PC-9 (cell line): ENCODE measurements around the gene NOXA1. TPM values are rescaled to one million over a fixed set of nuclear protein-coding genes. Genes with fewer than 3 reads are reported as not detected.
"Not testable (repeated sequence)": the region's sequence is repeated elsewhere in the genome, so short reads cannot be mapped to it uniquely, and the experiment has no call there.

Experiments used
- BruUV-seq: library from RNA; stranded (reverse); fragments of 400-500 nt; replicated peaks from 2 replicates; lab custom pipeline; 2021; lab: Mats Ljungman, UMichigan
- CTCF ChIA-PET: fragments of 300-600 bp; sonication (Branson Sonifier 250); formaldehyde crosslinking; loops from one replicate; lab custom pipeline; 2022; ENCODE audit warnings: antibody characterized with exemption; lab: Charles Lee
- POLR2A ChIA-PET: fragments of 300-600 bp; sonication (Branson Sonifier 250); formaldehyde crosslinking; loops from one replicate; lab custom pipeline; 2022; ENCODE audit warnings: antibody characterized with exemption; ENCODE audit not compliant: unreplicated experiment; lab: Charles Lee
- DNase-seq, 2 experiments: peaks; one replicate each; pipeline versions ENCODE4 v3.0.0 to v3.0.0-alpha.2; 2015 to 2022; ENCODE audit warnings: mixed read lengths in 1 of 2
- H2AFZ ChIP-seq: fragments of 200-600 bp; sonication (generic); 2 replicates; pipeline ENCODE4 v1.8.1; 2017; ENCODE audit warnings: antibody characterized with exemption
- H3F3A ChIP-seq: fragments of 200-600 bp; sonication (generic); 2 replicates; pipeline ENCODE4 v1.8.1; 2017; ENCODE audit warnings: antibody characterized with exemption, mild to moderate bottlenecking, low read depth; ENCODE audit not compliant: insufficient read depth
- H3K27ac ChIP-seq: fragments of 200-600 bp; sonication (generic); 2 replicates; pipeline ENCODE4 v1.6.1; 2016; ENCODE audit warnings: mixed run types
- H3K27me3 ChIP-seq: fragments of 200-600 bp; sonication (generic); 2 replicates; pipeline ENCODE4 v1.6.1; 2016; ENCODE audit warnings: low read depth, mixed run types; ENCODE audit not compliant: insufficient read depth
- H3K36me3 ChIP-seq: fragments of 200-600 bp; sonication (generic); 2 replicates; pipeline ENCODE4 v1.6.1; 2016; ENCODE audit warnings: low read depth, mixed run types
- H3K4me1 ChIP-seq: fragments of 200-600 bp; sonication (generic); replicated peaks from 2 replicates; pipeline ENCODE4 v1.6.1; 2016; ENCODE audit warnings: mixed run types; ENCODE audit not compliant: insufficient read depth
- H3K4me2 ChIP-seq: fragments of 200-600 bp; sonication (generic); 2 replicates; pipeline ENCODE4 v1.6.1; 2017; ENCODE audit warnings: mixed run types
- H3K4me3 ChIP-seq: fragments of 200-600 bp; sonication (generic); 2 replicates; pipeline ENCODE4 v1.6.1; 2016; ENCODE audit warnings: mixed run types
- H3K79me2 ChIP-seq: fragments of 200-600 bp; sonication (generic); 2 replicates; pipeline ENCODE4 v1.6.1; 2017; ENCODE audit warnings: low read depth, mixed run types
- H3K9me2 ChIP-seq: fragments of 200-600 bp; sonication (generic); 2 replicates; pipeline ENCODE4 v1.8.1; 2017; ENCODE audit warnings: mild to moderate bottlenecking; ENCODE audit not compliant: insufficient read depth
- H3K9me3 ChIP-seq: fragments of 200-600 bp; sonication (generic); 2 replicates; pipeline ENCODE4 v1.8.1; 2016; ENCODE audit warnings: low read depth; ENCODE audit not compliant: insufficient read depth
- H4K20me1 ChIP-seq: fragments of 200-600 bp; sonication (generic); 2 replicates; pipeline ENCODE4 v1.8.1; 2017; ENCODE audit not compliant: insufficient read depth
- EZH2 ChIP-seq: fragments of 200-600 bp; sonication (generic); IDR thresholded peaks from 2 replicates; pipeline ENCODE4 v1.8.0; 2017; ENCODE audit warnings: antibody characterized with exemption, low read depth
- intact Hi-C: fragments of 100-400 bp; cut with micrococcal nuclease; formaldehyde crosslinking; loops from one replicate; pipeline ENCODE4 v1.10.0; 2022; ENCODE audit not compliant: unreplicated experiment
- total RNA-seq: library from RNA; stranded (reverse); gene quantifications from 2 replicates; pipeline ENCODE4 v1.2.3, GENCODE V29; 2021
- TF ChIP-seq, protein P1 (sequence below): fragments of 200-600 bp; sonication (generic); conservative IDR thresholded peaks from 2 replicates; pipeline ENCODE4 v1.6.1; 2017; ENCODE audit warnings: mixed run types, antibody characterized with exemption, mild to moderate bottlenecking, moderate library complexity

The NOXA1 gene
- total RNA-seq, 1 experiment from 2014 or later, result 10.5 TPM

DNA sequence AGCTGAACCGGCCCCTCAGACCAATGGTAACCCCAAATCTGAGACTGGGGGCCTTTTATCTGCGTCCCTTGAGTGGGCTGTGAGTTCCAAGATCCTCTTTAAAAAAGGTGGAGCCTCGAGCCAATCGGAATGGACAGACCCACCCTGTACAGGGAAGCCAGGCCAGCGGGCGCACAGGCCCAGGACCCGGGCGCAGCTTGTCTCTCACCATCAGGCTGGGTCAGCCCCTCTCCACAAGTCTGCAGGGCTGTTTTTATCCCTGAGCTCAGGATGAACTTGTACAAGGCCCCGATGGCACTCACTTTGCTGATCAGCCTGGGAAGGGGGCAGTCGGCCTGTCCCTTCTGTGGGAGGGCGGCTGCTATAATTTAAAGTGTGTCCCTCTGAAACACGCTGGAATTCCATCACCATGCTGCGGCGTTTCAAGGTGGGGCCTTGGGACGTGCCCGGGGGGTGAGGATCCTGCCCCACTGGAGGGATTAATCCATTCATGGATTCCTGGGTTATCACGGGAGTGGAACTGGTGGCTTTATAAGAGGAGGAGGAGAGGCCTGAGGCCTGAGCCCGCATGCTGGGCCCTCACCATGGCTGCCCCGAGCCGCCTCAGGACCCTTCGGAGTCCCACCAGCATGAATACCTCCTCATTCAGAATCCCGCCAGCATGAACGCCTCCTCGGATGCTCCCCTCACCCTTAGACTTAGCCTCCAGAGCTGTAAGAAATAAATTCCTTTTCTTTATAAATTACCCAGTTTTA is 14.4 kb upstream of the NOXA1 start:
- no peak for DNase-seq
- ChIA-PET CTCF (no interaction called here), POLR2A (interaction anchor here (0.6 kb wide), 1 partner anchor 11 kb away, joined by 7 read pairs; no protein-coding TSS in a partner anchor)
- Histone ChIP-seq H2AFZ (no peak overlapping the region), H4K20me1 (no peaks in the 10 kb centered on the region), H3K4me3 (no peak overlapping the region), H3F3A (peaks cover 15% of the 10 kb centered on the region; the same call in 1 of the 2 replicates), H3K9me3 (no peaks in the 10 kb centered on the region), H3K4me1 (peaks cover 26% of the 10 kb centered on the region), H3K27ac (no peak overlapping the region), H3K36me3 (no peaks in the 10 kb centered on the region), H3K79me2 (0 out of 2 replicates have a peak, but pooled peaks cover 5% of the 10 kb centered on the region), H3K4me2 (no peak overlapping the region), H3K9me2 (no peaks in the 10 kb centered on the region), H3K27me3 (no peaks in the 10 kb centered on the region)
- TF ChIP-seq, protein P1, sequence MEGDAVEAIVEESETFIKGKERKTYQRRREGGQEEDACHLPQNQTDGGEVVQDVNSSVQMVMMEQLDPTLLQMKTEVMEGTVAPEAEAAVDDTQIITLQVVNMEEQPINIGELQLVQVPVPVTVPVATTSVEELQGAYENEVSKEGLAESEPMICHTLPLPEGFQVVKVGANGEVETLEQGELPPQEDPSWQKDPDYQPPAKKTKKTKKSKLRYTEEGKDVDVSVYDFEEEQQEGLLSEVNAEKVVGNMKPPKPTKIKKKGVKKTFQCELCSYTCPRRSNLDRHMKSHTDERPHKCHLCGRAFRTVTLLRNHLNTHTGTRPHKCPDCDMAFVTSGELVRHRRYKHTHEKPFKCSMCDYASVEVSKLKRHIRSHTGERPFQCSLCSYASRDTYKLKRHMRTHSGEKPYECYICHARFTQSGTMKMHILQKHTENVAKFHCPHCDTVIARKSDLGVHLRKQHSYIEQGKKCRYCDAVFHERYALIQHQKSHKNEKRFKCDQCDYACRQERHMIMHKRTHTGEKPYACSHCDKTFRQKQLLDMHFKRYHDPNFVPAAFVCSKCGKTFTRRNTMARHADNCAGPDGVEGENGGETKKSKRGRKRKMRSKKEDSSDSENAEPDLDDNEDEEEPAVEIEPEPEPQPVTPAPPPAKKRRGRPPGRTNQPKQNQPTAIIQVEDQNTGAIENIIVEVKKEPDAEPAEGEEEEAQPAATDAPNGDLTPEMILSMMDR, result no peak
- no peak for TF ChIP-seq EZH2
- BruUV-seq, result no TSS peak
- intact Hi-C loops, result no loop called here

DNA sequence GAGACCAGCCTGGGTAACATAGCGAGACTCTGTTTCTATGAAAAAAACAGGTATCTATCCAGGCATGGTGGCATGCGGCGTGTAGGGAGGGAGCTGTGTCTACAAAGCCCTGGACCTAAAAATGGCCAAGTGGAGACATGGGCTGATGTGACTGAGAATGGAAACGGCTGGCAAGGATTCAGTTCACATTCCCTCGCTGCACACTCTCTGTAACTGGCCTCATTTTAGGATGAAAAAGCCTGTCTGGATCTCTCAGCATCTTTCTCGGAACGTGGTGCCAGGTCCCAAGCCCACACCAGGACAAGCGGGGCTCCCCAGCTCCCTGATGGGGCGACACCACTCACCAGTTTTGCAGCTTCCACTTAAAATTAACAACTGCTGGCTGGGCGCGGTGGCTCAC is 13.7 kb upstream of the NOXA1 start:
- ChIA-PET CTCF (interaction anchor here (0.6 kb wide), 2 partner anchors 13 to 149 kb away, joined by 3 read pairs; partner anchors contain the start of gene EXD3), POLR2A (no interaction called here)
- H3K27ac ChIP-seq, result no peak overlapping the region
- H3K9me2 ChIP-seq, result no peaks in the 10 kb centered on the region
- peaks cover 26% of the 10 kb centered on the region for H3K4me1 ChIP-seq
- intact Hi-C loops, result no loop called here
- DNase-seq, result no peak
- no peak for TF ChIP-seq EZH2
- TF ChIP-seq, protein P1, result no peak
- no peak overlapping the region for H2AFZ ChIP-seq
- H3F3A ChIP-seq, result peaks cover 19% of the 10 kb centered on the region; the same call in 1 of the 2 replicates
- H3K9me3 ChIP-seq, result no peaks in the 10 kb centered on the region
- H4K20me1 ChIP-seq, result no peaks in the 10 kb centered on the region
- H3K79me2 ChIP-seq, result 0 out of 2 replicates have a peak, but pooled peaks cover 5% of the 10 kb centered on the region
- H3K4me2 ChIP-seq, result no peak overlapping the region
- H3K4me3 ChIP-seq, result no peak overlapping the region
- no peaks in the 10 kb centered on the region for H3K27me3 ChIP-seq
- BruUV-seq, result no TSS peak
- H3K36me3 ChIP-seq, result no peaks in the 10 kb centered on the region

DNA sequence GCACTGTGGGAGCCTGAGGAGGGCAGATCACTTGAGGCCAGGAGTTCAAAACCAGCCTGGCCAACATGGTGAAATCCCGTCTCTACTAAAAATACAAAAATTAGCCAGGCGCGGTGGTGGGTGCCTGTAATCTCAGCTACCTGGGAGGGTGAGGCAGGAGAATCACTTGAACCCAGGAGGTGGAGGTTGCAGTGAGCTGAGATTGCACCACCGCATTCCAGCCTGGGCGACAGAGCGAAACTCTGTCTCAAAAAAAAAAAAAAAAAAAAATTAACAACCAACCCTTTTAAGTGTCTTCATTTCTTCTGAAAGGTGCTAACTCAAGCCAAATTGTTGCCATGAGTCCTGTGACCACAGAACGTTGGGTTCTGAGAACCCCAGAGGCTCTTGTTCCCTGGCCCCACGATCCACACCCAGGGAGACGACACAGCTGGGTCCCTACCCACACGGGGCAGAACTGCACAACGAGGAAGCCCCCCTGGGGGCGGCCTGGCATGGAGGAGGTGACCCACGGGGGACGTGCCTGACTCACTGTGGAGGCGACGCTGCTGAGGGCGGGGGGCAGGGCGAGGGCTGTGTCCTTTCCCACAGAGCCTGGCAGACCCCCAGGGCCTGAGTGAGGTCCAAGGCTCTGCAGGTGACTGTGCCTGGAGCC is 12.8 kb upstream of the NOXA1 start:
- POLR2A ChIA-PET, H3K27me3 ChIP-seq, H4K20me1 ChIP-seq, DNase-seq, intact Hi-C loops, BruUV-seq, H3K4me2 ChIP-seq, H3K9me3 ChIP-seq, H2AFZ ChIP-seq, H3K4me3 ChIP-seq, H3K36me3 ChIP-seq, H3K27ac ChIP-seq, H3K79me2 ChIP-seq, H3K9me2 ChIP-seq: not testable (repeated sequence)
- CTCF ChIA-PET, result interaction anchor here (0.6 kb wide), 4 partner anchors 12 to 148 kb away, joined by 3 to 5 read pairs (median 4); partner anchors contain the start of genes EXD3 and PNPLA7
- Histone ChIP-seq H3K4me1 (peaks cover 23% of the 10 kb centered on the region), H3F3A (peaks cover 22% of the 10 kb centered on the region; the same call in 1 of the 2 replicates)
